Activated T-cell treated with anti-CD3 and anti-CD28 coated beads for 24 hours (primary cell): ENCODE data around the gene TRIM56.
"Not testable (repeated sequence)": the region's sequence is repeated elsewhere in the genome, so short reads cannot be mapped to it uniquely, and the experiment has no call there.

Experiments used
- DNase-seq: peaks from one replicate; pipeline ENCODE4 v3.0.0-alpha.2; 2020; ENCODE audit warnings: low read depth

The TRIM56 gene, protein sequence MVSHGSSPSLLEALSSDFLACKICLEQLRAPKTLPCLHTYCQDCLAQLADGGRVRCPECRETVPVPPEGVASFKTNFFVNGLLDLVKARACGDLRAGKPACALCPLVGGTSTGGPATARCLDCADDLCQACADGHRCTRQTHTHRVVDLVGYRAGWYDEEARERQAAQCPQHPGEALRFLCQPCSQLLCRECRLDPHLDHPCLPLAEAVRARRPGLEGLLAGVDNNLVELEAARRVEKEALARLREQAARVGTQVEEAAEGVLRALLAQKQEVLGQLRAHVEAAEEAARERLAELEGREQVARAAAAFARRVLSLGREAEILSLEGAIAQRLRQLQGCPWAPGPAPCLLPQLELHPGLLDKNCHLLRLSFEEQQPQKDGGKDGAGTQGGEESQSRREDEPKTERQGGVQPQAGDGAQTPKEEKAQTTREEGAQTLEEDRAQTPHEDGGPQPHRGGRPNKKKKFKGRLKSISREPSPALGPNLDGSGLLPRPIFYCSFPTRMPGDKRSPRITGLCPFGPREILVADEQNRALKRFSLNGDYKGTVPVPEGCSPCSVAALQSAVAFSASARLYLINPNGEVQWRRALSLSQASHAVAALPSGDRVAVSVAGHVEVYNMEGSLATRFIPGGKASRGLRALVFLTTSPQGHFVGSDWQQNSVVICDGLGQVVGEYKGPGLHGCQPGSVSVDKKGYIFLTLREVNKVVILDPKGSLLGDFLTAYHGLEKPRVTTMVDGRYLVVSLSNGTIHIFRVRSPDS

GRCh38 chr7:101085162-101085964 lies at the start of gene TRIM56:
TSS of gene TRIM56 (plus strand) at chr7:101085481. CDS start at chr7:101087313, 1,832 bp downstream.
- DNase-seq: peak; percentile 62

DNA sequence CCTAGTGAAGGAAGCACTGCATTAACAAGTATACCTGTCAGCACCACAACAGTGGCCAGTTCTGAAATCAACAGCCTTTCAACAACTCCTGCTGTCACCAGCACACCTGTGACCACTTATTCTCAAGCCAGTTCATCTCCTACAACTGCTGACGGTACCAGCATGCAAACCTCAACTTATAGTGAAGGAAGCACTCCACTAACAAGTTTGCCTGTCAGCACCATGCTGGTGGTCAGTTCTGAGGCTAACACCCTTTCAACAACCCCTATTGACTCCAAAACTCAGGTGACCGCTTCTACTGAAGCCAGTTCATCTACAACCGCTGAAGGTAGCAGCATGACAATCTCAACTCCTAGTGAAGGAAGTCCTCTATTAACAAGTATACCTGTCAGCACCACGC lies 49.3 kb upstream of the TRIM56 start:
- DNase-seq: no peak

GRCh38 chr7:101041283-101041682 lies 44.0 kb upstream of the TRIM56 start:
- not testable (repeated sequence) for DNase-seq

DNA sequence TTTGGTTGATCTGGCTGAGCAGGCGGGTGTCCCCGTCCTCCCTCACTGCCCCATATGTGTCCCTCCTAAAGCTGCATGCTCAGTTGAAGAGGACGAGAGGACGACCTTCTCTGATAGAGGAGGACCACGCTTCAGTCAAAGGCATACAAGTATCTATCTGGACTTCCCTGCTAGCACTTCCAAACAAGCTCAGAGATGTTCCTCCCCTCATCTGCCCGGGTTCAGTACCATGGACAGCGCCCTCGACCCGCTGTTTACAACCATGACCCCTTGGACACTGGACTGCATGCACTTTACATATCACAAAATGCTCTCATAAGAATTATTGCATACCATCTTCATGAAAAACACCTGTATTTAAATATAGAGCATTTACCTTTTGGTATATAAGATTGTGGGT lies 26.9 kb upstream of the TRIM56 start:
- peak; percentile 7 for DNase-seq

- no peak for DNase-seq
Observed at GRCh38 chr7:101059620-101059942, 25.7 kb upstream of the TRIM56 start.

DNA sequence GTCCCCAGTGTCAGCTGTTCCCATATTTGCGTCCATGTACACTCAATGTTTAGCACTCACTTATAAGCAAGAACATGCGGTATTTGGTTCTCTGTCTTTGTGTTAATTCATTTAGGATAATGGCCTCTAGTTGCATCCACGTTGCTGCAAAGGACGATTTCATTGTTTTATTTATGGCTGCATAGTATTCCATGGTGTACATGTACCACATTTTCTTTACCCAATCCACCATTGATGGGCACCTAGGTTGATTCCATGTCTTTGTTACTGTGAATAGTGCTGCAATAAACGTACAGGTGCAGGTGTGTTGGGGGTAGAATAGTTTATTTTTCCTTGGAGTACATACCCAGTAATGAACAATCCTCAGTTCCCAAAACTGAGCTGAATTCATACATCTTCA lies 24.3 kb upstream of the TRIM56 start:
- no peak for DNase-seq

GRCh38 chr7:101064176-101064550 lies 21.1 kb upstream of the TRIM56 start:
- DNase-seq: not testable (repeated sequence)

GRCh38 chr7:101065162-101065561 lies 20.1 kb upstream of the TRIM56 start:
- DNase-seq: not testable (repeated sequence)

GRCh38 chr7:101066141-101066832 lies 19.0 kb upstream of the TRIM56 start:
- no peak for DNase-seq

DNA sequence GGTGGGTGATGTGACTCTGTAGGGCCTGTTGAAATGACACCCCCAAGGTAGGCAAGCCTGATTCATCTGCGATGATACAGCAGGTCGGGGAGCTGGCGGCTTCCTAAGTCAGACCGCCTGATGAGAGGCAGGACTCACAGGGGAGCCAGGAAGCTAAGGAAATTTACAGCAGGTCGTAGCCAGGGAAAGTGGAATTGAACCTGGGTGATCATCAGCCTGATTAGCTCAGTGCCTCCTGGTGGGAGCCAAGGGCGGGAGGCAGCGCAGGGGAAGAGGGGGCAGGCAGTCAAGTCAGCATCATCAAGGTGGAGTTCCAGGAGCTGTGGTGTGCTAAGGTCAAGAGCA lies 18.5 kb upstream of the TRIM56 start:
- no peak for DNase-seq

GRCh38 chr7:101068401-101068800 lies 16.9 kb upstream of the TRIM56 start:
- DNase-seq: no peak

DNA sequence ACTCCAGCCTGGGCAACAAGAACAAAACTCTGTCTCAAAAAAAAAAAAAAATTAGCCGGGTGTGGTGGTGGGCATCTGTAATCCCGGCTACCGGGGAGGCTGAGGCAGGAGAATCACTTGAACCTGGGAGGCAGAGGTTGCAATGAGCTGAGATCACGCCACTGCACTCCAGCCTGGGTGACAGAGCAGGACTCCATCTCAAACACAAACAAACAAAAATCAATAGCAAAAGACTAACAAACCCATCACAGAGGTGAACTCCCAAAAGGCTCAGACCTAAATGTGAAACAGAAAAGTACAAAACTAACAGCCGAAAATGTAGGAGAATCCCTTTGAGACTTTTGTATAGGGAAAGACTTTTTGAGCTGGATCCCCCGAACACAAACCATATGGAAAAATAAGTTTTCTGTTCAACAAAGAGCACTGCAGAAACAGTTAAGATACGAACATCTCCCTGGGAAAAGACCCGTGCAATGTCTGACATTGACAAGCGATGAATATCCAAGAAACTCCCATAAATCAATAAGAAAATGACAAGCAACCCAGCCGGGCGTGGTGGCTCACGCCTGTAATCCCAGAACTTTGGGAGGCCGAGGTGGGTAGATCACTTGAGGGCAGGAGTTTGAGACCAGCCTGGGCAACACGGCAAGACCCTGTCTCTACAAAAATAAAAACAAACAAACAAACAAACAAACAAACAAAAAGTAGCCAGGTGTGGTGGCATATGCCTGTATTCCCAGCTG lies 13.7 kb upstream of the TRIM56 start:
- DNase-seq: not testable (repeated sequence)

GRCh38 chr7:101075646-101076045 lies 9.6 kb upstream of the TRIM56 start:
- no peak for DNase-seq

DNA sequence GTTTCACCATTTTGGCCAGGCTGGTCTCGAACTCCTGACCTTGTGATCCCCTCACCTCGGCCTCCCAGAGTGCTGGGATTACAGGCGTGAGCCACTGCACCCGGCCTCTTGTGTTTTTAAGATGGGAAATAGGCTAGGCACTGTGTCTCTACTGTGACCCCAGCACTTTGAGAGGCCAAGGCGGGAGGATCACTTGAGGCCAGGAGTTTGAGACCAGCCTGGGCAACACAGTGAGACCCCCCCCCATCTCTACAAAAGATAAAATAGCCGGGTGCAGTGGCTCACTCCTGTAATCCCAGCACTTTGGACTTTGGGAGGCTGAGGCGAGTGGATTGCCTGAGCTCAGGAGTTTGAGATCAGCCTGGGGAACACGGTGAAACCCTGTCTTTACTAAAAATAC lies 9.1 kb upstream of the TRIM56 start:
- DNase-seq: not testable (repeated sequence)

DNA sequence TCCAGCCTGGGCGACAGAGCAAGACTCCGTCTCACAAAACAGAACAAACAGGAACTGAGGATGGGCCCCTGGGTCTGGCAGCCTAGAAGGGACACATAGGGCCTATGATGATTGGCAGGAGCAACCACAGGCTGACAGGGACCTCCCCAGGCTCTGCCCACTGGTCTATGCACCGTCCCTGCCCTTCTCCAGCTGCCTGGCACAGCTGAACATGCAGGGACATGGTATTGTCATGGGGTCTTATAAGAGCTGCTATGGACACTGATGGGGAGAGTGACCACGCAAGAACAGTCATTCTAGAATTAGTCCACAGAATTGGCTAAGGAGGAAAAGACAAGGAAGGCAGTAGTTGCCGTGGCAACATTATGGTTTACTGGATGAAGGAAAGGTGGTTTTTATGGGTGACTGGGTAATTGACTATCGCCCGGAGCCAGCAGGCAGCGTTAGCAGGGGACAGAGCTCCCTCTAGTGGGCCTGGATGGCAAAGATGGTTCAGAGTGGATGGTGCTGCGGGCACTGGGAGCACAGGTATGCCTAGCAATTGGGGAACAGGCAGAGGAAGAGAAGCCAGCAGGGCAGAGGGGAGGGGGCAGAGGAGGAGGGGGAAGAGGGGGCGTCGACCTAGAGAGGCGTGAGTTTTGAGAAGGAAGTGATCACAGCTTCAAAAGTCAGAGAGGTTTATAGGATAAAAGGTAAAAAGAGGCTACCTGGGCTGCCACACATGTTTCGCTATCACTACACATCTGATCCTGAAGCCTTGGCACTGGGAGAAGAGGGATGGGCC lies 7.8 kb upstream of the TRIM56 start:
- DNase-seq: peak; percentile 82

DNA sequence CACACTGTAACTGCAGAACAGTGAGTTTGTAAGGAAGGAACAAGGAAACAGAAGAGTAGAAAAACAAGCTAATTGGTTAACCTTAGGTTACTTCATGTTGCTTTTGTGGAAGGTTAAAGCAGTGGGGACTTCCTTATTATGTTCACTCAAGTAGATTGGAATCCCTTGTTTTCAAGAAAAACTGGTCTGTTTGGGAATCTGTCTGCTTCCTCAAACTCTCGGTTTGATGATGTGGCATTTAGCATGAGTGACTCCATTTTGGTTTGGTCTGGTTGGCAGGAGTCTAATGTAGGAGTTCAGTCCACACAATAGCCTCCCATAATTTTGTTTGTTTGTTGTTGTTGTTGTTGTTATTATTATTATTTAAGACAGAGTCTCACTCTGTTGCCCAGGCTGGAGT lies 3.8 kb upstream of the TRIM56 start:
- no peak for DNase-seq

GRCh38 chr7:101084865-101085161 lies 468 bp upstream of the TRIM56 start:
- no peak for DNase-seq

DNA sequence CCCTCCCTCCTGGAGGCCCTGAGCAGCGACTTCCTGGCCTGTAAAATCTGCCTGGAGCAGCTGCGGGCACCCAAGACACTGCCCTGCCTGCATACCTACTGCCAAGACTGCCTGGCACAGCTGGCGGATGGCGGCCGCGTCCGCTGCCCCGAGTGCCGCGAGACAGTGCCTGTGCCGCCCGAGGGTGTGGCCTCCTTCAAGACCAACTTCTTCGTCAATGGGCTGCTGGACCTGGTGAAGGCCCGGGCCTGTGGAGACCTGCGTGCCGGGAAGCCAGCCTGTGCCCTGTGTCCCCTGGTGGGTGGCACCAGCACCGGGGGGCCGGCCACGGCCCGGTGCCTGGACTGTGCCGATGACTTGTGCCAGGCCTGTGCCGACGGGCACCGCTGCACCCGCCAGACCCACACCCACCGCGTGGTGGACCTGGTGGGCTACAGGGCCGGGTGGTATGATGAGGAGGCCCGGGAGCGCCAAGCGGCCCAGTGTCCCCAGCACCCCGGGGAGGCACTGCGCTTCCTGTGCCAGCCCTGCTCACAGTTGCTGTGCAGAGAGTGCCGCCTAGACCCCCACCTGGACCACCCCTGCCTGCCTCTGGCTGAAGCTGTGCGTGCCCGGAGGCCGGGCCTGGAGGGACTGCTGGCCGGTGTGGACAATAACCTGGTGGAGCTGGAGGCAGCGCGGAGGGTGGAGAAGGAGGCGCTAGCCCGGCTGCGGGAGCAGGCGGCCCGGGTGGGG lies 2.2 kb downstream of the TRIM56 start:
- DNase-seq: no peak

GRCh38 chr7:101088069-101088425 lies 2.8 kb downstream of the TRIM56 start:
- no peak for DNase-seq

DNA sequence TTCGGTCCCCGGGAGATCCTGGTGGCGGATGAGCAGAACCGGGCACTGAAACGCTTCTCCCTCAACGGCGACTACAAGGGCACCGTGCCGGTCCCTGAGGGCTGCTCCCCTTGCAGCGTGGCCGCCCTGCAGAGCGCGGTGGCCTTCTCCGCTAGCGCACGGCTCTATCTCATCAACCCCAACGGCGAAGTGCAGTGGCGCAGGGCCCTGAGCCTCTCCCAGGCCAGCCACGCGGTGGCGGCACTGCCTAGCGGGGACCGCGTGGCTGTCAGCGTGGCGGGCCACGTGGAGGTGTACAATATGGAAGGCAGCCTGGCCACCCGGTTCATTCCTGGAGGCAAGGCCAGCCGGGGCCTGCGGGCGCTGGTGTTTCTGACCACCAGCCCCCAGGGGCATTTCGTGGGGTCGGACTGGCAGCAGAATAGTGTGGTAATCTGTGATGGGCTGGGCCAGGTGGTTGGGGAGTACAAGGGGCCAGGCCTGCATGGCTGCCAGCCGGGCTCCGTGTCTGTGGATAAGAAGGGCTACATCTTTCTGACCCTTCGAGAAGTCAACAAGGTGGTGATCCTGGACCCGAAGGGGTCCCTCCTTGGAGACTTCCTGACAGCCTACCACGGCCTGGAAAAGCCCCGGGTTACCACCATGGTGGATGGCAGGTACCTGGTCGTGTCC lies 3.7 kb downstream of the TRIM56 start:
- DNase-seq: no peak
